ENCODE data around the gene FARS2.

Gene FARS2

GRCh38 chr6:5260661-5261544 is at the start of gene FARS2, which contains the start of gene LYRM4:
FARS2 (plus strand) TSS chr6:5261513.
LYRM4 (minus strand) TSS chr6:5260950; CDS start chr6:5260733, 217 bp downstream.
- peak; percentile 87 for DNase-seq

GRCh38 chr6:5213836-5214235 is 47.5 kb upstream of the FARS2 start:
- no peak for DNase-seq

GRCh38 chr6:5214570-5215052 is 46.7 kb upstream of the FARS2 start:
- DNase-seq: no peak

- no peak for DNase-seq
Observed at GRCh38 chr6:5215159-5215558, 46.2 kb upstream of the FARS2 start.

GRCh38 chr6:5215799-5216198 is 45.5 kb upstream of the FARS2 start:
- no peak for DNase-seq

GRCh38 chr6:5217356-5217755 is 44.0 kb upstream of the FARS2 start:
- no peak for DNase-seq

GRCh38 chr6:5219011-5219691 is 42.2 kb upstream of the FARS2 start:
- no peak for DNase-seq

- no peak for DNase-seq
Observed at GRCh38 chr6:5220443-5220842, 40.9 kb upstream of the FARS2 start.

- DNase-seq: no peak
Observed at GRCh38 chr6:5223309-5223708, 38.0 kb upstream of the FARS2 start.

GRCh38 chr6:5229356-5229755 is 32.0 kb upstream of the FARS2 start:
- no peak for DNase-seq

GRCh38 chr6:5230081-5230480 is 31.2 kb upstream of the FARS2 start:
- DNase-seq: no peak

- no peak for DNase-seq
Observed at GRCh38 chr6:5231289-5231688, 30.0 kb upstream of the FARS2 start.

GRCh38 chr6:5234874-5235273 is 26.4 kb upstream of the FARS2 start:
- no peak for DNase-seq

- DNase-seq: no peak
Observed at GRCh38 chr6:5235830-5236229, 25.5 kb upstream of the FARS2 start.

- DNase-seq: no peak
Observed at GRCh38 chr6:5237805-5238204, 23.5 kb upstream of the FARS2 start.

GRCh38 chr6:5238336-5238735 is 23.0 kb upstream of the FARS2 start:
- no peak for DNase-seq

- no peak for DNase-seq
Observed at GRCh38 chr6:5241252-5241651, 20.1 kb upstream of the FARS2 start.

- no peak for DNase-seq
Observed at GRCh38 chr6:5243069-5243468, 18.2 kb upstream of the FARS2 start.

GRCh38 chr6:5246141-5247097 is 14.9 kb upstream of the FARS2 start:
- DNase-seq: no peak

- no peak for DNase-seq
Observed at GRCh38 chr6:5247201-5247600, 14.1 kb upstream of the FARS2 start.

GRCh38 chr6:5248302-5249098 is 12.8 kb upstream of the FARS2 start:
- no peak for DNase-seq

All from activated gamma-delta T cell treated with Interleukin-2 at 50 U/mL for 16 hours (primary cell).